ENCODE results near the gene NAPSA. TPM values are rescaled to one million over a fixed set of nuclear protein-coding genes. Genes with fewer than 3 reads are reported as not detected.

Gene NAPSA
- polyA plus RNA-seq, 1 donor (not counting 4 experiments of a cell fraction or from before 2014, with no cell fraction given) = 0.94 TPM

DNA sequence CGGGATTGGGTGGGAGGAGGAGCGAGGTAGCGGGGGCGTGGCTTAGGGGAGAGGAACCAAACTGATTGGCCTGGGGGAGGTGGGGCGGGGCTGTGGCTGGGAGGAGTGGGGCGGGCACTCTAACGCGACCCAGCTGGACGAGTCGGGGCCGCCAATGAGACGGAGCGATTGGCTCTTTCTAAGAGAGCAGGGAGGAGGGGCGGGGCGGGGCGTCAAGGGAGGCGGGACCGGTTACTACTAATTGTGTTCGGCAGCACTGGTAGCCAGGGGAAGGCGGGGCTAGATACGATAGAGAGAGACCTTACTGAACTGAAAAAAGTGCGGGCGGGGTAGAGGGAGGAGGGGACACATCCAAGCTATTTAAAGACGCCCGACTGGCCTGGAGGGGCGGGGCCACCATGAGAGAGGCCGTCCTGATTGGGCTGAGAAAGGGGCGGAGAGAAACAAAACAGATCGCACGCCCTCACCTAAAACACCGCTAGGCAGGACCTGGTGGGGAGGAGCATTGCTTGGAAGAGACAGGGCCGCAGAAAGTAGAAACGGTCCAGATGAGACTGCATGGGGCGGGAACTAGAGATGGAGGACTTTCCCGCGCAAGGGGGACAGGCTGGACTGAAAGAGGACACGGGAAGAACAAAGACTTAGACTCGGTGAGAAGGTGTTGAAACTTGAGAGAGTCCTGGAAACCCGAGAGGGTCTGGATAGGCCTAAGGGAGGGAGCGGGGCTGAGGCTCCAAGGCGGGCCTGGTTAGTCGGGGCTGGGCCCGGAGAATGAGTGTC lies 36.1 kb downstream of the NAPSA start, which contains the start of gene KCNC3:
Gene KCNC3, minus strand, starts transcription at position 232 of the 780 bp plus-strand sequence. CDS start 295 bp downstream, outside the sequence.
- Histone ChIP-seq H4K20me1 (ENCODE audit: control insufficient read depth, extremely low read depth, insufficient read depth, low read length) (no peaks in the 10 kb centered on the region), H3K4me3 (ENCODE audit: control insufficient read depth in 2 of 3, extremely low read depth in 1 of 3, insufficient read depth in 2 of 3, low read depth in 1 of 3, low read length in 3 of 3) (peak within 1 kb of the TSS in 2 of 3 experiments; percentile 26 to 27), H3K9ac (ENCODE audit: control insufficient read depth, extremely low read depth, insufficient read depth, low read length) (no peak within 1 kb of the TSS), H3K9me1 (ENCODE audit: control insufficient read depth, extremely low read depth, insufficient read depth, low read length) (no peaks in the 10 kb centered on the region), H3K79me2 (ENCODE audit: control insufficient read depth, insufficient read depth, low read length) (no peaks in the 10 kb centered on the region), H3K27ac (ENCODE audit: control insufficient read depth, insufficient read depth, low read length) (no peak within 1 kb of the TSS), H3K9me3 (ENCODE audit: control insufficient read depth, low read depth, low read length) (peaks cover 11% of the 10 kb centered on the region), H3K4me1 (ENCODE audit: control insufficient read depth, extremely low read depth, insufficient read depth, low read length) (peaks cover 3% of the 10 kb centered on the region), H2AFZ (ENCODE audit: control insufficient read depth, low read length) (no peak within 1 kb of the TSS), H3K4me2 (ENCODE audit: control insufficient read depth, extremely low read depth, insufficient read depth, low read depth, low read length) (peak within 1 kb of the TSS; percentile 45), H3K27me3 (ENCODE audit: control insufficient read depth, extremely low read depth, insufficient read depth, low read length) (peaks cover 73% of the 10 kb centered on the region), H3K36me3 (ENCODE audit: control insufficient read depth in 2 of 2, extremely low read depth in 1 of 2, insufficient read depth in 2 of 2, low read length in 2 of 2) (no peaks in the 10 kb centered on the region)
- dilution Hi-C loops (cut with MboI; ENCODE audit: extremely low pct_ligation_motif_present, low sequenced_read_pairs) = no loop called here
- peak; percentile 87 for TF ChIP-seq EZH2 (IDR thresholded peaks at IDR 0.05; ENCODE audit: low read length)
- TF ChIP-seq, protein P1, sequence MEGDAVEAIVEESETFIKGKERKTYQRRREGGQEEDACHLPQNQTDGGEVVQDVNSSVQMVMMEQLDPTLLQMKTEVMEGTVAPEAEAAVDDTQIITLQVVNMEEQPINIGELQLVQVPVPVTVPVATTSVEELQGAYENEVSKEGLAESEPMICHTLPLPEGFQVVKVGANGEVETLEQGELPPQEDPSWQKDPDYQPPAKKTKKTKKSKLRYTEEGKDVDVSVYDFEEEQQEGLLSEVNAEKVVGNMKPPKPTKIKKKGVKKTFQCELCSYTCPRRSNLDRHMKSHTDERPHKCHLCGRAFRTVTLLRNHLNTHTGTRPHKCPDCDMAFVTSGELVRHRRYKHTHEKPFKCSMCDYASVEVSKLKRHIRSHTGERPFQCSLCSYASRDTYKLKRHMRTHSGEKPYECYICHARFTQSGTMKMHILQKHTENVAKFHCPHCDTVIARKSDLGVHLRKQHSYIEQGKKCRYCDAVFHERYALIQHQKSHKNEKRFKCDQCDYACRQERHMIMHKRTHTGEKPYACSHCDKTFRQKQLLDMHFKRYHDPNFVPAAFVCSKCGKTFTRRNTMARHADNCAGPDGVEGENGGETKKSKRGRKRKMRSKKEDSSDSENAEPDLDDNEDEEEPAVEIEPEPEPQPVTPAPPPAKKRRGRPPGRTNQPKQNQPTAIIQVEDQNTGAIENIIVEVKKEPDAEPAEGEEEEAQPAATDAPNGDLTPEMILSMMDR (optimal IDR thresholded peaks at IDR 0.05 in 1 of 3, IDR thresholded peaks at IDR 0.05 in 1 of 3, conservative IDR thresholded peaks at IDR 0.05 in 1 of 3; ENCODE audit: extremely low read depth in 1 of 3, insufficient read depth in 2 of 3, low read length in 3 of 3) = no peak
- DNase-seq (ENCODE audit: low read depth, low spot score) (no peak), FAIRE-seq (no peak)

DNA sequence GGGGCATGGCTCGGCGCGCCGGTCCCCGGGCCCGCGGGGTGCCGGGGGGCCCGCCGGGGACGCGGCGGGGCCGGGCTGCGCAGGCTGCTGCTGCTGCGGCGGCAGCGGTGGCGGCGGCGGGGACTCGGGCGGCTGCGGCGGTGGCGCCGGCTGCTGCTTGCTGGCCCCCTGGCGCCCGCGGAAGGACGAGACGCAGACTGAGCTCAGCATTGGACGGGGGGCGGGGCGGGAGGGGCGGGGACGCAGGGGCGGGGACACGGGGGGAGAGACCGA lies 36.6 kb downstream of the NAPSA start:
- Histone ChIP-seq H3K4me1 (ENCODE audit: control insufficient read depth, extremely low read depth, insufficient read depth, low read length) (peaks cover 3% of the 10 kb centered on the region), H2AFZ (ENCODE audit: control insufficient read depth, low read length) (no peak overlapping the region)

More for the DNA sequence above, 36.6 kb downstream of the NAPSA start:
- no peak overlapping the region for H3K9ac ChIP-seq (ENCODE audit: control insufficient read depth, extremely low read depth, insufficient read depth, low read length)
- H4K20me1 ChIP-seq (ENCODE audit: control insufficient read depth, extremely low read depth, insufficient read depth, low read length) = no peaks in the 10 kb centered on the region
- TF ChIP-seq, protein P1 (optimal IDR thresholded peaks at IDR 0.05 in 1 of 3, IDR thresholded peaks at IDR 0.05 in 1 of 3, conservative IDR thresholded peaks at IDR 0.05 in 1 of 3; ENCODE audit: extremely low read depth in 1 of 3, insufficient read depth in 2 of 3, low read length in 3 of 3) = no peak
- TF ChIP-seq EZH2 (IDR thresholded peaks at IDR 0.05; ENCODE audit: low read length) = no peak
- no peak for FAIRE-seq
- peaks cover 73% of the 10 kb centered on the region for H3K27me3 ChIP-seq (ENCODE audit: control insufficient read depth, extremely low read depth, insufficient read depth, low read length)
- no peak overlapping the region for H3K4me3 ChIP-seq (ENCODE audit: control insufficient read depth in 2 of 3, extremely low read depth in 1 of 3, insufficient read depth in 2 of 3, low read depth in 1 of 3, low read length in 3 of 3)
- H3K79me2 ChIP-seq (ENCODE audit: control insufficient read depth, insufficient read depth, low read length) = no peaks in the 10 kb centered on the region
- DNase-seq (ENCODE audit: low read depth, low spot score) = no peak
- no peak overlapping the region for H3K27ac ChIP-seq (ENCODE audit: control insufficient read depth, insufficient read depth, low read length)
- H3K4me2 ChIP-seq (ENCODE audit: control insufficient read depth, extremely low read depth, insufficient read depth, low read depth, low read length) = no peak overlapping the region
- peaks cover 7% of the 10 kb centered on the region for H3K9me3 ChIP-seq (ENCODE audit: control insufficient read depth, low read depth, low read length)
- no peaks in the 10 kb centered on the region for H3K36me3 ChIP-seq (ENCODE audit: control insufficient read depth in 2 of 2, extremely low read depth in 1 of 2, insufficient read depth in 2 of 2, low read length in 2 of 2)
- dilution Hi-C loops (cut with MboI; ENCODE audit: extremely low pct_ligation_motif_present, low sequenced_read_pairs) = no loop called here
- no peaks in the 10 kb centered on the region for H3K9me1 ChIP-seq (ENCODE audit: control insufficient read depth, extremely low read depth, insufficient read depth, low read length)
